ENCODE measurements around the gene SNN. TPM values are rescaled to one million over a fixed set of nuclear protein-coding genes. Genes with fewer than 3 reads are reported as not detected.

The SNN gene
- total RNA-seq, 4 donors from 2014 or later = 25.9 to 52.2 (median 41.9) TPM

GRCh38 chr16:11676799-11677198 is 8.5 kb downstream of the SNN start:
- no peak for DNase-seq (ENCODE audit: low spot score)
- TF ChIP-seq CTCF (IDR thresholded peaks at IDR 0.05) = no peak
- no peak for ATAC-seq (ENCODE audit: low FRiP score)

GRCh38 chr16:11677451-11677951 is 9.2 kb downstream of the SNN start:
- TF ChIP-seq CTCF (IDR thresholded peaks at IDR 0.05) = no peak
- no peak for DNase-seq (ENCODE audit: low spot score)
- ATAC-seq (ENCODE audit: low FRiP score) = no peak

- no peak for DNase-seq (ENCODE audit: low spot score)
- ATAC-seq (ENCODE audit: low FRiP score) = no peak
- TF ChIP-seq CTCF (IDR thresholded peaks at IDR 0.05) = no peak
These were observed 10.0 kb downstream of the SNN start for GRCh38 chr16:11677959-11678881.

- no peak for DNase-seq (ENCODE audit: low spot score)
- no peak for ATAC-seq (ENCODE audit: low FRiP score)
- TF ChIP-seq CTCF (IDR thresholded peaks at IDR 0.05) = no peak
These were observed 11.0 kb downstream of the SNN start for GRCh38 chr16:11679250-11679649.

- ATAC-seq (ENCODE audit: low FRiP score) (no peak), DNase-seq (ENCODE audit: low spot score) (no peak)
- no peak for TF ChIP-seq CTCF (IDR thresholded peaks at IDR 0.05)
These were observed 12.0 kb downstream of the SNN start for GRCh38 chr16:11679941-11680911.

GRCh38 chr16:11681556-11681955 is 13.3 kb downstream of the SNN start:
- DNase-seq (ENCODE audit: low spot score) = no peak
- ATAC-seq (ENCODE audit: low FRiP score) = no peak

More at GRCh38 chr16:11681556-11681955, 13.3 kb downstream of the SNN start:
- TF ChIP-seq CTCF (IDR thresholded peaks at IDR 0.05) = no peak
